ENCODE measurements around the gene PGGHG.

Gene PGGHG

DNA sequence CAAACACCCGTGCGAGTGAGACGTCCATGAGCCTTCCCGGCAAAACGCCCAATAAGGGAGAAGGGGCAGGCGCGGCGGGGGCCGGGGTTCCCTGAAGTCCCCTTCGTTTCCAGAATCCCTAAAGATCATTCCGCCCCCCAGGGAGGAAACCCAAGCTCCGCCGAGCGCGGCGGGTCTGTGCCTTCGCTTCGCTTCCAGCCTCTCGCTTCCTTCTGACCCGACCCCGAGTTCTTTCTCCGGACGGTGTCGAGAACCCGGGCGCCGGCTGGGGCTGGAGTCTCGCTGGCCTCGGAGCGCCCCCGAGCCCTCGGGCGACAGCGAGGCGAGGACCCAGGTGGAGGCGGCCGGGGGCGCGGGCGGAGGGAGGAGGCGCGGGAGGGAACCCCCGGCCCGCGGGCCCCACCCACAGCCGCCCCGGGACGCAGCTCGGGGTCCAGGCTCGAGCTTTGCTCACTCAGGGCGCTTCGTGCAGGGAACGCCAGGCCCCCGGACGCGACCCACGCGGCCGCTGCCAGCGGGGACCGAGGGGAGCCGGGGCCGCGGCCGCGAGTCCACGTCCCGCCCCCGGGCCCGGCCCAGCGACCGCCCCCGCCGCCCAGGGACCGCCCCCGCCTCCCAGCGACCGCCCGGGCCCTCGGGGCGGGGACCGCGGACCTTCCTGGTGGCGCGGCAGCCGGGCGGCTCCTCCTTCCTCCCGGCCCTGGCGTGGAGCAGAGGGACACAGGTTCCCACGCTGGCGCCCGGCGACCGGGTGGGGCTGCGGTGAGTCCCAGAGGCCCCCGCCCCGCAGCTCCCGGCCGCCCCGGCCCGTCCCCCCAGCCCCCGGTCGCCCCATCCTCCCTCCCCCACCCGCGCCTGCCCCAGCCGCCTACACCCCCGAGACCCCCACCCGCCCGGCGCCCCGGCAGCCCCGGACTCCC, at the start of gene PGGHG:
Gene PGGHG (plus strand): TSS at position 649 of the 920 bp plus-strand sequence. CDS start 691 bp downstream, outside the sequence.
- Histone ChIP-seq H3K9me2 (ENCODE audit: low read depth, low read length) (no peaks in the 10 kb centered on the region), H2AFZ (ENCODE audit: low read length) (no peak within 1 kb of the TSS), H3K27ac (ENCODE audit: low read depth, low read length, poor library complexity, severe bottlenecking) (no peak within 1 kb of the TSS), H4K20me1 (ENCODE audit: insufficient read depth, low read length) (no peaks in the 10 kb centered on the region), H3K9ac (ENCODE audit: low read length) (peak within 1 kb of the TSS; percentile 77), H3F3A (ENCODE audit: insufficient read depth, low read length) (no peaks in the 10 kb centered on the region), H3K79me2 (ENCODE audit: insufficient read depth, low read length) (no peaks in the 10 kb centered on the region), H3K4me3 (ENCODE audit: low read depth, low read length, poor library complexity, severe bottlenecking) (peak within 1 kb of the TSS; percentile 72), H3K4me1 (ENCODE audit: insufficient read depth, low read length, severe bottlenecking) (peaks cover 31% of the 10 kb centered on the region), H3K36me3 (ENCODE audit: insufficient read depth, low read length) (peaks cover 9% of the 10 kb centered on the region; the same call in 1 of the 2 replicates), H3K9me3 (ENCODE audit: low read length) (no peaks in the 10 kb centered on the region), H3K27me3 (ENCODE audit: insufficient read depth, low read length) (peaks cover 7% of the 10 kb centered on the region; the same call in 1 of the 2 replicates), H3K4me2 (ENCODE audit: low read length) (peak within 1 kb of the TSS; percentile 97)
- no peak for TF ChIP-seq CTCF (IDR thresholded peaks at IDR 0.05; ENCODE audit: low read length)
- TF ChIP-seq EZH2 (IDR thresholded peaks at IDR 0.05; ENCODE audit: borderline replicate concordance, low read length): no peak

- Histone ChIP-seq H3K27me3 (ENCODE audit: insufficient read depth, low read length) (no peaks in the 10 kb centered on the region), H3F3A (ENCODE audit: insufficient read depth, low read length) (no peaks in the 10 kb centered on the region), H2AFZ (ENCODE audit: low read length) (no peak overlapping the region), H3K9me3 (ENCODE audit: low read length) (no peaks in the 10 kb centered on the region), H3K9me2 (ENCODE audit: low read depth, low read length) (no peaks in the 10 kb centered on the region), H3K27ac (ENCODE audit: low read depth, low read length, poor library complexity, severe bottlenecking) (no peak overlapping the region), H4K20me1 (ENCODE audit: insufficient read depth, low read length) (no peaks in the 10 kb centered on the region), H3K4me3 (ENCODE audit: low read depth, low read length, poor library complexity, severe bottlenecking) (no peak overlapping the region), H3K4me2 (ENCODE audit: low read length) (no peak overlapping the region), H3K79me2 (ENCODE audit: insufficient read depth, low read length) (peaks cover 32% of the 10 kb centered on the region), H3K4me1 (ENCODE audit: insufficient read depth, low read length, severe bottlenecking) (peaks cover 19% of the 10 kb centered on the region), H3K9ac (ENCODE audit: low read length) (no peak overlapping the region), H3K36me3 (ENCODE audit: insufficient read depth, low read length) (peaks cover 67% of the 10 kb centered on the region)
- TF ChIP-seq CTCF (IDR thresholded peaks at IDR 0.05; ENCODE audit: low read length) (no peak), EZH2 (IDR thresholded peaks at IDR 0.05; ENCODE audit: borderline replicate concordance, low read length) (no peak)
Observed at GRCh38 chr11:240315-240714, 48.6 kb upstream of the PGGHG start.

DNA sequence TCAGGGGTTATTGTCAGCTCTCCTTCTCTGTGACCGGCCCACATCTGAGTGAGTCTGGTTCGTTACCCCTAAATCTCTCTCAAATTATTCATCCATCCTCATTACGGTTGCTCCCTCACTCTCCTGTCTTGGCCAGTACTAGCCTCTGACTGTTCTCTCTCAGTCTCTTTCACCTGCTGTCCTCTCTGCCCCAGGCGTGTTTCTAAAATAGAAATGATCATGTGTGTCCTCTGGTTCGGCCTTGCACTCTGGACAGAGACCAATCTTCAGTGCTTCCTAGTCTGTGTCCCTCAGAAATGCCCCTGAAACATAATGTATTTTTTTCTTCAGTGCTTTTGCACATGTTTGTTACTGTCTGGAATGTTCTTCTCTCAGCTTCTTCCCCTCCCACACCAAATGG, 47.3 kb upstream of the PGGHG start:
- Histone ChIP-seq H3K27me3 (ENCODE audit: insufficient read depth, low read length) (no peaks in the 10 kb centered on the region), H3K9ac (ENCODE audit: low read length) (no peak overlapping the region), H3K27ac (ENCODE audit: low read depth, low read length, poor library complexity, severe bottlenecking) (no peak overlapping the region), H3K4me3 (ENCODE audit: low read depth, low read length, poor library complexity, severe bottlenecking) (no peak overlapping the region), H3K79me2 (ENCODE audit: insufficient read depth, low read length) (peaks cover 32% of the 10 kb centered on the region), H4K20me1 (ENCODE audit: insufficient read depth, low read length) (no peaks in the 10 kb centered on the region), H3K9me3 (ENCODE audit: low read length) (no peaks in the 10 kb centered on the region), H3K9me2 (ENCODE audit: low read depth, low read length) (no peaks in the 10 kb centered on the region), H3F3A (ENCODE audit: insufficient read depth, low read length) (no peaks in the 10 kb centered on the region), H3K4me2 (ENCODE audit: low read length) (no peak overlapping the region), H2AFZ (ENCODE audit: low read length) (no peak overlapping the region), H3K4me1 (ENCODE audit: insufficient read depth, low read length, severe bottlenecking) (peaks cover 15% of the 10 kb centered on the region), H3K36me3 (ENCODE audit: insufficient read depth, low read length) (peaks cover 80% of the 10 kb centered on the region)
- TF ChIP-seq CTCF (IDR thresholded peaks at IDR 0.05; ENCODE audit: low read length): no peak
- TF ChIP-seq EZH2 (IDR thresholded peaks at IDR 0.05; ENCODE audit: borderline replicate concordance, low read length): no peak
